ENCODE results near the gene DCC. TPM values are rescaled to one million over a fixed set of nuclear protein-coding genes. Genes with fewer than 3 reads are reported as not detected.

The DCC gene
- total RNA-seq, 1 experiment from 2014 or later: 1.0 TPM

GRCh38 chr18:52427521-52428175, 87.7 kb downstream of the DCC start:
- no peak for DNase-seq (ENCODE audit: low spot score)

GRCh38 chr18:52431683-52432082, 91.7 kb downstream of the DCC start:
- no peak for DNase-seq (ENCODE audit: low spot score)

- DNase-seq (ENCODE audit: low spot score): no peak
These were observed 93.8 kb downstream of the DCC start for GRCh38 chr18:52433797-52434196.

GRCh38 chr18:52435301-52435700, 95.3 kb downstream of the DCC start:
- no peak for DNase-seq (ENCODE audit: low spot score)

- DNase-seq (ENCODE audit: low spot score): no peak
These were observed 97.2 kb downstream of the DCC start for GRCh38 chr18:52437161-52437560.

- DNase-seq (ENCODE audit: low spot score): no peak
These were observed 99.5 kb downstream of the DCC start for GRCh38 chr18:52439457-52439856.

- DNase-seq (ENCODE audit: low spot score): no peak
These were observed 101.8 kb downstream of the DCC start for GRCh38 chr18:52441794-52442193.

- no peak for DNase-seq (ENCODE audit: low spot score)
These were observed 102.7 kb downstream of the DCC start for GRCh38 chr18:52442686-52443085.

GRCh38 chr18:52451256-52451655, 111.3 kb downstream of the DCC start:
- no peak for DNase-seq (ENCODE audit: low spot score)

- no peak for DNase-seq (ENCODE audit: low spot score)
These were observed 111.9 kb downstream of the DCC start for GRCh38 chr18:52451851-52452250.

- no peak for DNase-seq (ENCODE audit: low spot score)
These were observed 112.4 kb downstream of the DCC start for GRCh38 chr18:52452427-52452826.

GRCh38 chr18:52459890-52460289, 119.9 kb downstream of the DCC start:
- DNase-seq (ENCODE audit: low spot score): no peak

- no peak for DNase-seq (ENCODE audit: low spot score)
These were observed 122.9 kb downstream of the DCC start for GRCh38 chr18:52462853-52463252.

- no peak for DNase-seq (ENCODE audit: low spot score)
These were observed 125.4 kb downstream of the DCC start for GRCh38 chr18:52465391-52465790.

GRCh38 chr18:52468496-52468895, 128.5 kb downstream of the DCC start:
- no peak for DNase-seq (ENCODE audit: low spot score)

GRCh38 chr18:52475325-52475724, 135.3 kb downstream of the DCC start:
- no peak for DNase-seq (ENCODE audit: low spot score)

GRCh38 chr18:52481116-52481515, 141.1 kb downstream of the DCC start:
- no peak for DNase-seq (ENCODE audit: low spot score)

GRCh38 chr18:52484977-52485376, 145.0 kb downstream of the DCC start:
- DNase-seq (ENCODE audit: low spot score): no peak

GRCh38 chr18:52486052-52486451, 146.1 kb downstream of the DCC start:
- DNase-seq (ENCODE audit: low spot score): no peak

GRCh38 chr18:52489396-52490306, 149.7 kb downstream of the DCC start:
- no peak for DNase-seq (ENCODE audit: low spot score)

GRCh38 chr18:52496426-52496825, 156.4 kb downstream of the DCC start:
- no peak for DNase-seq (ENCODE audit: low spot score)

GRCh38 chr18:52499016-52499415, 159.0 kb downstream of the DCC start:
- DNase-seq (ENCODE audit: low spot score): no peak

GRCh38 chr18:52499644-52500043, 159.6 kb downstream of the DCC start:
- no peak for DNase-seq (ENCODE audit: low spot score)

Measured in H4 (cell line).